NCI-H82 (cell line): ENCODE measurements around the gene KAZALD1.
"Not testable (repeated sequence)": the region's sequence is repeated elsewhere in the genome, so short reads cannot be mapped to it uniquely, and the experiment has no call there.

Source experiments
- DNase-seq: peaks from one replicate; lab custom pipeline; 2025; lab: John Stamatoyannopoulos, UW

The KAZALD1 gene

GRCh38 chr10:101030496-101031127, 31.2 kb upstream of the KAZALD1 start:
- peak; percentile 26 for DNase-seq

GRCh38 chr10:101031128-101031795, 30.5 kb upstream of the KAZALD1 start, which contains the start of the genes PDZD7 and SFXN3:
PDZD7 (minus strand) TSS chr10:101031129; CDS start chr10:101030219, 910 bp downstream.
SFXN3 (plus strand) TSS chr10:101031234; CDS start chr10:101034695, 3,461 bp downstream.
- peak; percentile 92 for DNase-seq

DNA sequence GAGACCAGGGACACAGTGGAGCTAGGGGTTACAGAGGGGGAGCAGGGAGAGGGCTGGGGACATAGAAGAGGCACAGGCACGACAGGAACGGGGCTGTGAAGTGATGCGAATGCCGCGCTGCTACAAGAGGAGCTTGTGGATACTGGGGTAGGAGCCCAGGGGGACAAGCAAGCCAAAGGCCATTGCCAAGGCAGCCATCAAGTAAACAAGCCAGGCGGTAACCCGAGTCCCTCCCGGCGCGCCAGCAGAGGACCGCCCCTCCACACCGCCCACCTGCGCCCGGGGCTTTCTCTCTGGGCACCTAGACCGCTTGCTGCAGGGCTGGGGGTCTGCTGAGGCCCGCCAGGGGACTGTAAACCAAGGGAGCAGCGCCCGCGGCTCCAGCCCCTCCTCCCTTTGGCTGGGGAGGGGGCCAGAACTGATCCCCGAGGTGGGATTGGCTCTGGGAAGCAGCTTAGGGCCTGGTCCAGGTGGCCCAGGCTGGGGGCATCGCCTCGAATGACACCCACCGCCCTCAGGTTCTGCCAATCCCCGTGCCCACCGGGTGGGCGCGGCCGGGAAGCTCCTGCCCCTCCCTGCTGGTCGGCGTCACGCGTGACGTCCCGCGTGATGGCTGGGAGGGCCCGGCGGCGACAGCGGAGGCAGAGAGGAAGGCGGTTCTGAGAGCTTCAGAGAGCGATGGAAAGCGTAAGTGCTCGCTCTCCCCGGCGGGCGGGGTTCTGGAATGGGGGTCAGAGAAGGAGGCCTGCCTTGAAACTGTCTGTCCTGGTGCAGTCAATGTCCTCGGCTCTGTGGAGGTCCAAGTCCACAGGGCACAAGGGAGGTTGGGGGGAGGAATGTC, 29.8 kb upstream of the KAZALD1 start:
- peak; percentile 87 for DNase-seq

GRCh38 chr10:101032637-101033224, 29.1 kb upstream of the KAZALD1 start:
- DNase-seq, result peak; percentile 91

DNA sequence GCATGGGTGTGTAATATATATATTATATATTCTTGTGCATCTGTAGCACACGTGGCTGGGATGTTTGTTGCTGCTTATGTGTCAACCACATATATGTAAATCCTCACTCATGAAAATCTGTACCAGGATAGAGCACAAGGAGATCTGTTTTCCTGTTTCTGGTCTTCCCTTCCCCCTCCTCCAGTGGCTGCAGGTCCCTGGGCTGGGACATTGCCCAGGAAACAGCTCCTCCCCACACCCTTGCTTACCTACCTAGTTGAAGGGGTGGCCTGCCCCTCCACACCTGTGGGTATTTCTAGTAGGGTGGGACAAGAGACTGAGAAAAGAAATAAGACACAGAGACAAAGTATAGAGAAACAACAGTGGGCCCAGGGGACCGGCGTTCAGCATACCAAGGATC, 28.5 kb upstream of the KAZALD1 start:
- DNase-seq, result no peak

GRCh38 chr10:101034404-101034803, 27.4 kb upstream of the KAZALD1 start:
- DNase-seq, result not testable (repeated sequence)

DNA sequence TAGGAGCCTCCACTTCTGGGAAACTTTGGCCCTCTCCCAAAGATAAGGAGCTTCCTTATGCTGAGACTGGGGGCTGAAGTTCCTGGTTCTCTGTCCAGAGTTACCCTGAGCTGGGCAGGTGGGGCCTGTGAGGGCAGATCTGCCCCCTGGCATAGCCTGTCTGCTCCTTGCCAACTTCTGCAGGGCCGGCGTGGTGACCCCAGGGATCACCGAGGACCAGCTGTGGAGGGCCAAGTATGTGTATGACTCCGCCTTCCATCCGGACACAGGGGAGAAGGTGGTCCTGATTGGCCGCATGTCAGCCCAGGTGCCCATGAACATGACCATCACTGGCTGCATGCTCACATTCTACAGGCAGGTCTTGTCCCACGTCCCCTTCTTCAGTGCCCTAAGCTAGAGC, 26.5 kb upstream of the KAZALD1 start:
- DNase-seq, result no peak

- no peak for DNase-seq
Observed at GRCh38 chr10:101035916-101036702, 25.7 kb upstream of the KAZALD1 start.

- DNase-seq, result no peak
Observed at GRCh38 chr10:101036726-101037125, 25.1 kb upstream of the KAZALD1 start.

GRCh38 chr10:101038484-101038883, 23.3 kb upstream of the KAZALD1 start:
- DNase-seq, result no peak

- no peak for DNase-seq
Observed at GRCh38 chr10:101040061-101040460, 21.7 kb upstream of the KAZALD1 start.

DNA sequence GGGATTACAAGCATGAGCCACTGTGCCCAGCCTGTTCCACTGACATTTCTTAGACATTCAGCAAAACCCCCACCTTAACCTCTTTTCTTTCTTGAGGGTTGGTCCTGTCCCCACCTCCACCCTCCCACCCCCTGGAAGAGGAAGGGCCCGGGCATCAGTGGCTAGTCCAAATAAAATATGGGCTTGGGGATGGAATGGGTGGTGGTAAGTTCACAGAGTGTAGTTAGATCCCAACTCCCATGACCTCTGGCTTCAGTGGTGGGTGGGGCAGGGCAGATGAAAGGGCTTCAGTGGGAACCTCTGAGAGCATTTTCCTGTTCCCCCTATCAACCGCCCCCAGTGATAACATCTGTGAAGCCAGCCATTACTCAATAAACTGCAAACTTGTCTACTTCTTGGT, 20.9 kb upstream of the KAZALD1 start:
- no peak for DNase-seq

- peak; percentile 85 for DNase-seq
Observed at GRCh38 chr10:101041252-101041761, 20.5 kb upstream of the KAZALD1 start.

DNA sequence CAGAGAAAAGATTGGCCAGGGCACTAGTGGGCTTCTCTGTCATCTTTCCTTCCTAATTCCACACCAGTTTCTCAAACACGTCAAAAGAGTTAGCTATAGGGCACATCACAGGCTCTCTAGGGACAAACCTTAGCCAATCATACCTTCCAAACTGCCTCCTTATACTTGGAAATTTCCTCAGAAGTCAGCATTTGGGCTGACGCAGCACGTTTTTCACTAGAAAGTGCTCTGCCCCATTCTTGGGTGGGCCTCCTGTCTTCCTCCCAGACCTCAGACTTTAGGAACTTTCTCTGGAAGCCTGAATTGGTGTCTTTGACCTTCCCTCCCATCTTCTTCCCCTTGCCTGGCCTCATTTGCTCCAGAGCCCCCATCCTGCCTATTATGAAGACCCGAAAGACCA, 19.7 kb upstream of the KAZALD1 start:
- no peak for DNase-seq

DNA sequence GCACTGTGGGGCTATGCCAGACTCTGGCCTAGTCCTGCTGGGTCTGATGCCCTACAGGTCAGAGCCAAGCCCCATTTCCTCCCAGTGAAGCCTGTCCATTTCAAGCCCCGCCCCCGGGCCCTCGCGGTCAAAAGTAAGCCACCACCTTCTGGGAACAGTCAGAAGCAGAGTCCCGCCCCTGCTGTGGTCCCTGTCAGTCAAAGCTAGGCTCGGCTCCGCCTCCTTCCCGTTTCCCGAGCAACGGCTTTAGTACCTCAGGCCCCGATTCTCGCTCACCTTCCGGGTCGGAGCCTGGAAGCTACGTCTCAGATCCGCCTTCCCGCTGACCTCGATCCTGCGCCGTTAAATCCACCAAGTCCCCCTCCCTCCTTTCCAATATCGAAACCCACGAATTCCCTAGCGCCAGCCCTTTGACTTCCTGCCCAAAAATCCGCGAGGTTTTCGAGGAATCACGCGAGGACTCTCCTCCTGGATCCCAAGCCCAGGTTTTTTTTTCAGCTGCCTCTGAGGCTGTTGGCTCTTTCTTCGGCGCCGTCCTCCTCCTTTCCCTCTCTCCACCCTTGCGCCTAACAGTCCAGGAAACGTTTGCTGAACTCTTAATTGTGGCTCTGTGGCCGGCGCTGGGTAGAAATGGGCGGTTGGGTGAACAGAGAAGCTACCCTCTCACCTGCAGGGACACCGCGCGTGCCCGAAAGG, 19.0 kb upstream of the KAZALD1 start:
- DNase-seq, result peak; percentile 98

GRCh38 chr10:101043363-101043707, 18.5 kb upstream of the KAZALD1 start:
- DNase-seq, result peak; percentile 30

- no peak for DNase-seq
Observed at GRCh38 chr10:101044117-101044516, 17.7 kb upstream of the KAZALD1 start.

GRCh38 chr10:101046332-101047238, 15.2 kb upstream of the KAZALD1 start:
- DNase-seq, result peak; percentile 42

GRCh38 chr10:101047268-101047667, 14.5 kb upstream of the KAZALD1 start:
- DNase-seq, result no peak
